ENCODE results near the gene IPPK.
"Not testable (repeated sequence)": the region's sequence is repeated elsewhere in the genome, so short reads cannot be mapped to it uniquely, and the experiment has no call there.

The IPPK gene

DNA sequence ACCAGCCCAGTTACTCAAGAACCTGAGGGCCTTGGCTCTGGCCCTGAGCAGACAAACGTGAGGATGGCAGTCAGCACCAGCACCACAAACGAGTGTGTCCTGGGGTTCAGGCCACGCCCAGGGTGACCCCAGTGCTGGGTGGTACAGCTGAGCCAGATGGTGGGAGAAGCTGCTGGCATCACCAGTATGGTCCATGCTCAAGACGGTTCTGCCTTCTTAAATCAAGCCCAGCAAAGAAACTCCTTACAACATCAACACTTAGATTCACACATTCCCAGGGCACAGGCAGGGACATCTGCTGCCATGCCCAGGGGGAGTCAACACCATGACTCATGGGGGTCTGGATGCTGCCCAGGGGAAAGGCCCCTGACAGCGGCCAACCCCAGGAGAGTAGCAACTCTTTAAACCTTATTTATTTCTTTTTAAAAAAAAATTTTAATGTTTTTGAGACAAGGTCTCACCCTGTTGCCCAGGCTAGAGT is 31.3 kb downstream of the IPPK start:
- DNase-seq (ENCODE audit: low read depth in 1 of 2, low spot score in 1 of 2), result no peak

DNA sequence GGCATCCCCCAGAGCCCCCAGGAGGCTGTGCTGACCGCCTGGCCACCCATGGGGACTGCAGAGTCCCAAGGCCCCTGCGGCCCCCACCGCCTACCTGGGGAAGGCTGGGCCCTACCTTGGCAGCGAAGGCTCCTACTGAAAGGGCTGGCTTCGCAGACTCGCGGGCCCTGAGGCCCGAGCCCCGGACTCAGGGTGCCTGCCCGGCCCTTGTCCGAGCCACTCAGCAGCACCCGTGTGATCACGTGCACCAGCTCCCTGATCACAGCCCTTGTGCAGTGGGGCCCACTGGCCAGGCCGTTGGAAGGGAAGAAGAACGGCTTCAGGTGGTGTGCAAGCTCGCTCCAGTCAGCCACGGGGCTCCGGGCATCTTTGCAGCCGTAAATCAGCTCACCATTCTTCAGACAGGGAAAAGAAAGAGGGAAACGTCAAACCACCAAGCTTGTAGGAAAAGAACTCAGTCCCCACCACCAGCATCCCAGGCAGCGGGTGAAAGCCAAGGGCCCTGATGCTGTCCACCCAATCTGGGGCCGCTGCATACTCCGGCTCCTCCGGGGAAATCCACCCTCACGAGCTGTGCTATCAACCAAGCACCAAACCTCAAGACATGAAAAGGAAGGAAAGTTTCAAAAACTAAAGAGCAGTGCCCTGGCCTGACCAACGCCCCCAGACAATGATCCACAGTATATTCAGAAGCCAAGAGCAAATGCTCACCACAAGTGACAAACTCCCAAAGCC is 31.9 kb downstream of the IPPK start:
- no peak for DNase-seq (ENCODE audit: low read depth in 1 of 2, low spot score in 1 of 2)

GRCh38 chr9:92637326-92637725 is 32.6 kb downstream of the IPPK start:
- no peak for DNase-seq (ENCODE audit: low read depth in 1 of 2, low spot score in 1 of 2)

GRCh38 chr9:92636627-92637026 is 33.3 kb downstream of the IPPK start:
- DNase-seq (ENCODE audit: low read depth in 1 of 2, low spot score in 1 of 2), result no peak

DNA sequence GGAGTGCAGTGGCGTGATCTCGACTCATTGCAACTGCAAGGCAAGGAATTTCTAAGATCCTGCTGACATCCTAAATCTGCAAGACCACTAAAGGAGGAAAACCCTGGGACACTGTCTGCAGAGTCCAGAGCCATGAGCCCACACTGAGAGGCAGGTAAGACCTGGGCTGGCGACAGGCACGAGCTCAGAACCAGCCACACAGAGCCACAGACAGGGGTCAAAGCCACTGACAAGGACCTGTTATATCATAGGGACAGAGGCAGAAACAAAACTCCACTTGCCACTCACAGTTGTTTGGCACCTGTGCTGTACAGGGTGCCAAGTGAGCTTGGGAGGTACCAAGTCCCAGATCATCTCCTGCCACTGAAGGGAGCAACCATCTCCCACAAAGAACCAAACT is 34.2 kb downstream of the IPPK start:
- no peak for DNase-seq (ENCODE audit: low read depth in 1 of 2, low spot score in 1 of 2)

GRCh38 chr9:92634712-92635605 is 35.0 kb downstream of the IPPK start:
- DNase-seq (ENCODE audit: low read depth in 1 of 2, low spot score in 1 of 2), result peak in 1 of 2 donors; percentile 44

GRCh38 chr9:92633614-92634278 is 36.2 kb downstream of the IPPK start:
- no peak for DNase-seq (ENCODE audit: low read depth in 1 of 2, low spot score in 1 of 2)

DNA sequence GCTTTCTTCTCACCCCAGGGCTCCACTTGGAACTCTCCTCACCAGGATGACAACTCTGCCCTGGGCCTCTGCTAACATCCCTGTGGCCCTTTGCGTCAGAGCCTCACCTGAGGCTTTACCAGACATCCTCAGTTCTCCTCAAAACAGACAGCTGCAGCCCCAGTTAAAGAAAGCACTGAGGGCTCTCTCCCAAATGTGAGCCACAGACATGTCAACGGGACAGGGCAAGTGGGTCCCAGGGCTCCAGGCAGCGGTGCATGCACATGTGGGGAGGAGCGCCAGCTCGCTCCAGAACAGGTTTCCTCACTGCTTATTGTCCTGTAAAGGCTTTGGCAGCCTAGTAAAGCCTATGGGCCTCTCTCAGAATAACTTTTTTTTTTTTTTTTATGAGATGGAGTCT is 37.3 kb downstream of the IPPK start:
- DNase-seq (ENCODE audit: low read depth in 1 of 2, low spot score in 1 of 2), result no peak

- no peak for DNase-seq (ENCODE audit: low read depth in 1 of 2, low spot score in 1 of 2)
Measured at GRCh38 chr9:92631452-92632343, 38.2 kb downstream of the IPPK start.

DNA sequence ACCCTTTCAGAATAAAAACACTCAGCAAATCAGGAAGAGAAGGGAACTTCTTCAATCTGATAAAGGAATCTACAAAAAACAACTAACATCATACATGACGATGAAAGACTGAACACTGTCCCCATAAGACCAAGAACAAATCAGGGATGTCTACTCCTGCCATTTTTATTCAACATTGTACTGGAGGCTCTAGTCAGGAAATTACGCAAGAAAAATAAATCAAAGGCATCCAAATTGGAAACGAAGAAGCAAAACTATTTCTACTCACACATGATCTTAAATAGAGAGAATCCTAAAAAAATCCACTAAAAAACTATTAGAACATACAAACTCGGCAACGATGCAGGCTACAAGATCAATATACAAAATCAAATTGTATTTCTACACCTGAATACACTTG is 42.3 kb downstream of the IPPK start:
- DNase-seq (ENCODE audit: low read depth in 1 of 2, low spot score in 1 of 2), result no peak

DNA sequence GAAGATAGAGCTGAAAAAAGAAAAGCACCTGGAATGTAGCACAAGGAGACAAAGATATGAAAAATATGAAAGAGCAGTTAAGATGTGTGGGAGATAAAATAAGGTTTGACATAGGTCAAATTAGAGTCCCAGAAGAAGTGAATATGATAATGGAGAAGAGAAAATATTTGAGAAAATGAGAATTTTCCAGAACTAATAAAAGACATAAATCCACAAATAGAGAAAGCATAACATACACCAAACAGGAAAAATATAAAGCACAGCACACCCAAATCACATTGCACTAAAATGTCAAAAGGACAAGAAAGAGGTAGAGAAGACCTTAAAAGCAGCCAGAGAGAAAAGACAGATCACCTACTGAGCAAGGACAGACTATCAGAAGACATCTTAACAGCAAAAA is 43.4 kb downstream of the IPPK start:
- DNase-seq (ENCODE audit: low read depth in 1 of 2, low spot score in 1 of 2), result no peak

GRCh38 chr9:92623936-92624335 is 46.0 kb downstream of the IPPK start:
- DNase-seq (ENCODE audit: low read depth in 1 of 2, low spot score in 1 of 2), result not testable (repeated sequence)

GRCh38 chr9:92620845-92621244 is 49.1 kb downstream of the IPPK start:
- no peak for DNase-seq (ENCODE audit: low read depth in 1 of 2, low spot score in 1 of 2)

- no peak for DNase-seq (ENCODE audit: low read depth in 1 of 2, low spot score in 1 of 2)
Measured at GRCh38 chr9:92619601-92620300, 50.2 kb downstream of the IPPK start.

DNA sequence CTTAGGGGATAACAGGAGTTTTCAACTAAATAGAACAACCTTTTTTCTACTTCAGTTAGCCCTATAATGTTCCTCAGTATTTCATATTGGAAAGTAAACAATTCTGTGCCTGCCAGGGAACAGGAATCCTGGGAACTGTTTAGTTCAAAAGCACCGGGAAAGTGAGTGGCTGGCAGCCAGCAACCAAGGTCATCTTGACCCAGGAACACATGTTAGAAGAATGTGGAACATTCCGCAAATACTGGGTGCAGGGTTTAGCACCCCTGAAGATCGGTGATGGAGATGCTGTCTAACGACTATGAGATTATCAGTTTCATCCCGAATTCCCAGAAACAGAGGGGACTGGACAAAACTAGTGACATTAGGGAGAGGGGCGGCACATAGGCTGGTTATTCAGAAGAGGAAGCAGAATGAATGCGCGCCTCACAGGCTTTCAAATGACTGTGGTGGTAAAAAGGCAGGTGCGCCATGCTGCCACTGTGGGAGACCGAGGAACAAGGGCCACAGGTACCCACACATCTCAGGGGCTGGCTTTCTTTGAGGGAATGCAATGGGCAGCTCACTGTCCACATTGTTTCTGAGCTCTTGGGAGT is 51.2 kb downstream of the IPPK start:
- no peak for DNase-seq (ENCODE audit: low read depth in 1 of 2, low spot score in 1 of 2)

DNA sequence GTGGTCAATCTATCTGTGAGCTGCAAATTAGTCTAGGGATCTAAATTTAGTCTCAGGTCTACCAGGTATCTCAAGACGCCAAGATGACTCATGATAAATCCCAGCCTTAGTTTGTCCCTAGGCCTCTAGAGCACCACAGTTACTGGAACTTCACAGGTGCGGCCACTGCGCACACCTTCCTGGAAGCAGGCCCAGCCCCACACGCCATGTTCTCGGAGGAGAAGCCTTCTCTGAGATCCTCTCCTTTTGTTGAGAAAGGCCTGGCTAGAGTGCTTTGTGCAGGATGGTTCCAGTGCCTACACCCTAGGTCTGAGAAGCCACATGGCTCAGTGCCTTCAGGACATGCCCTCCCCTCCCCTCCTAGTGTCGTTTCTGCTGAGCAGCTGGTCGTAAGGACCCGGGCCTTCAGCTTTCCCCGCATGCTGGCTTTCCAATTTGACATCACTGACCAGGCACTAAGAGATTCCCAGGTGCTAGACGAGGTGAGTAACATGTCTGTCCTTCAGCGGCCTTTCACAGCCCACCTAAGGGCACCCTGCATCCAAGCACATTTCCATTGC is 51.9 kb downstream of the IPPK start:
- no peak for DNase-seq (ENCODE audit: low read depth in 1 of 2, low spot score in 1 of 2)

GRCh38 chr9:92617195-92617813 is 52.6 kb downstream of the IPPK start:
- DNase-seq (ENCODE audit: low read depth in 1 of 2, low spot score in 1 of 2), result no peak

GRCh38 chr9:92616655-92617111 is 53.2 kb downstream of the IPPK start:
- no peak for DNase-seq (ENCODE audit: low read depth in 1 of 2, low spot score in 1 of 2)

- DNase-seq (ENCODE audit: low read depth in 1 of 2, low spot score in 1 of 2), result no peak
Measured at GRCh38 chr9:92616199-92616641, 53.7 kb downstream of the IPPK start.
